Measurements from ENCODE around the gene FHL5.
"Not testable (repeated sequence)": the region's sequence is repeated elsewhere in the genome, so short reads cannot be mapped to it uniquely, and the experiment has no call there.

The FHL5 gene

GRCh38 chr6:96610019-96610418, 47.1 kb downstream of the FHL5 start:
- no peak for DNase-seq (ENCODE audit: low read depth in 2 of 2)

DNA sequence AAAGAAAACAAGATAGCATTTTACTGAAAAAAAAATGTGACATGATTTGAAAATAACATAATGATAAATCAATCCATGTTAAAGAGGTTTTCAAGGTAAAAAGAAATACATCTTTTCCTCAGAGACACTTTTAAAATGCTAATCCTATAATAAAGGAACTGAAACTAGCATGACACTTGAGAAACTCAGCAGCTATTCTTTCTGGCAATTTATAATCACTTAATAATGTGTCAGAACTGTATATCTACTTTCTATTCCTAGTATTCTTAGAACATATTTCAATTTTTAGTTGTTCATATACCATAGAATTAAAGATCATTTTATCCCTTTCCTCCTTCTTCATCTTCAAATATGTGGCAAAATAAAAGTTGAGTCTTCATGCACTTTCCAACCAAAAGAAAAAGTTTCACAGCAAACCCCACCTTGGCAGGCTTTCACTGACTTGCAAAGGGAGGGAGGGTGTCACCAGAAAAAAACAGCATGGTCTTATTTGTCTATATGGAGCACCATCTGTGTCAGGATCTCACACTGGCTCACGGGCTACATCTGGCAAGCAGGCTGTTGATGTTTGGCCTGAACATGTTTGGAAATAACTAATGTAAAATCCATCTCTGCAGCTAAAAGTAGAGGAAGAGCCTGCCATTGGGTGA, 48.5 kb downstream of the FHL5 start:
- no peak for DNase-seq (ENCODE audit: low read depth in 2 of 2)

DNA sequence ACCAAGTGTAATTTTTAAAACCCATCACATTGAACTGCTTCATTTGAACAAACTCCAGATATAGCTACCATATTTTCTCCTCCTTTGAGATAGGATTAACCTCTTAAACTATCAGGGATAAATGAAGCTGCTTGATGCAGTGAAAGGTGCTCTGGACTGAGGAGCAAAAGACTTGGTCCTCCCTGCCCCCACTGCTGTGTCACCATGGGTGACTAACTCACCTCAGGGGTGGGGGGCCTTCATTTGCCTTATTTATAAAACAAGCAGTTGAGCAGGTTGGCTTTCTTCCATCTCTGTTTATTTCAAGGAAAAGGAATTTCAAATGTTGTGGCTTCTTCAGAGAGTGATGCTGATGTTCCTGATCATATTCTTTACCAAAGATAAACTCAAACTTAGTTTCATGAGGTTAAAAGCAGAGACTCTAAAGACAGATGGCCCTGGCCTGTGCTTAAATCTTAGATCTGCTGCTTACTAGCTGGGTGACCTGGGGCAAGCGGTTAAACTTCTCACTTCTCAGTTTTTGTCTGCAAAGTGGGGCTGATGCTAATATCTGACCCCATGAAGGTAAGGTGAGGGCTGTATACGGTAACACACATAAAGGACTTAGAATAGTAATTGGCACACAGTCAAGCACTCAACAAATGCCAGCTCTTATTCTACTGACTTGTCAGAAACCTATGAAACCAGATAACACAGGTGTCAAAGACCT, 50.5 kb downstream of the FHL5 start:
- no peak for DNase-seq (ENCODE audit: low read depth in 2 of 2)

DNA sequence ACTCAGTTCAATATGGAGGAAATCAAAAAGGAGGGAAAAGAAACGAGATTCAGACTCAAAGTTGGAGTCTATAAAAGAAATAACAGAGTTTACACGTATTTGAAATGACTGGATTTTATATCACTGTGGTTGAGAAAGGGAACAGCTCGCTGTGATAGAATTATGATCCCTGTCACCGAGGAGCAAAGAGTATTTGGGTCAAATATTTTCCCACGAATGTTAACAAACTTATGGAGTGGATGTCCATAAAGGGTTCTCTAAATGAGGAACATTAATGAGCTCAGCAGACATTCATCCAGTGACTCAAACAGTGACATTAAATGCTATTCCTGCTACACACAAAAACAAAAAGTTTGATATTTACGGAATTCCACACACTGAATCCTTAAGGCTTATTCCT, 57.9 kb downstream of the FHL5 start:
- DNase-seq (ENCODE audit: low read depth in 2 of 2), result no peak

- DNase-seq (ENCODE audit: low read depth in 2 of 2), result no peak
These were observed 59.1 kb downstream of the FHL5 start for GRCh38 chr6:96621983-96622382.

- DNase-seq (ENCODE audit: low read depth in 2 of 2), result no peak
These were observed 62.0 kb downstream of the FHL5 start for GRCh38 chr6:96624957-96625356.

DNA sequence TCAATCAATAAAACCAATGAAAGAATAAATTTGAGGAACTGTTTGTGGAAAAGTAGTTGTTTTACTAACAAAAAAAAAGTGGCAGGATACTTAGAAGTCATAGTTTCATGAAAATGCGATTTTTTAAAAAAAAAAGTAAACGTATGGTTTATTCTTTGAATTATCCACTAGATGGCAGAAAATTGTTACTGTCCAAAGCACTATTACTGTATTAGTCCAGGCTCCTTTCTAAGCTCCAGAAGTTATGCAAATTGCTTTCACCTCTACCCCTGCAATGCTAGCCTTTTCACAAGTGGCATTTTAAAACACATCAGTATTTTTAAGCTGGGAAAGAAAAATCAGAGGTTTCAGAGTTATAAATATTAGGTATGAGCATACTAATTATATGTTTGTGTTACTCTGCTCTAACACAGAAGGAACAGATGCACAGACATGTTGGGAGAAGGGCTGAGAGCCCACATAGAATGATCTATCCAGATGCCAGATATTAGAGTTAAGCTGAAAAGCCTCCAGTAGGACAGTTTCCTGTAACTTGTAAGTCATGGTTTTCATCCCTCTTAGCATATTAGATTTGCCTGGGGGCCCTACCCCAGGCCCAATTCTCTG, 63.9 kb downstream of the FHL5 start:
- DNase-seq (ENCODE audit: low read depth in 2 of 2), result no peak

GRCh38 chr6:96631248-96631647, 68.3 kb downstream of the FHL5 start:
- no peak for DNase-seq (ENCODE audit: low read depth in 2 of 2)

DNA sequence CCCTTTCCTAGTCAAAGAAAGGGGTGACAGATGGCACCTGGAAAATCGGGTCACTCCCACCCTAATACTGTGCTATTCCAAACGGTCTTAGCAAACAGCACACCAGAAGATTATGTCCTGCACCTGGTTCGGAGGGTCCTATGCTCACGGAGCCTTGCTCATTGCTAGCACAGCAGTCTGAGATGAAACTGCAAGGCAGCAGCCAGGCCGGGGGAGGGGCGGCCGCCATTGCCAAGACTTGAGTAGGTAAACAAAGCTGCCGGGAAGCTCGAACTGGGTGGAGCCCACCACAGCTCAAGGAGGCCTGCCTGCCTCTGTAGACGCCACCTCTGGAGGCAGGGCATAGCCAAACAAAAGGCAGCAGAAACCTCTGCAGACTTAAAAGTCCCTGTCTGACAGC, 75.1 kb downstream of the FHL5 start:
- not testable (repeated sequence) for DNase-seq (ENCODE audit: low read depth in 2 of 2)

DNA sequence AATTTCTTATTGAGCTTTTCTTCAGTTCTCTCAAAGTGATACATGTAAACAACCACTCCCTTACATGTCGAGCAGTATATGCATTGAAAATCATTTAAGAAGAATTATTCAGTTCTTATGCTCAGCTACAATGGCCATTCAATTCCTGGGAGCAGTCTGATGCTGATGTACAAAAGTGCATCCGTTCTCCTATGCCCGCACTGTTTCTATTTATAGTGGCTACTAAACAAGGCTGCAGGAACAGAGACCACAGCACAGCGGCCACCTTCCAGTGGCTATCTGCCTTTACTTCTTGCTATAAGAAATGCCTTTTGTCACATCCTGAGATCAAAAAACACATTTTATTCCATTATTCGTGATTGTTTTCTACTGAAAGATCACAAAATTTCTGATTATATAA, 82.2 kb downstream of the FHL5 start:
- no peak for DNase-seq (ENCODE audit: low read depth in 2 of 2)

DNA sequence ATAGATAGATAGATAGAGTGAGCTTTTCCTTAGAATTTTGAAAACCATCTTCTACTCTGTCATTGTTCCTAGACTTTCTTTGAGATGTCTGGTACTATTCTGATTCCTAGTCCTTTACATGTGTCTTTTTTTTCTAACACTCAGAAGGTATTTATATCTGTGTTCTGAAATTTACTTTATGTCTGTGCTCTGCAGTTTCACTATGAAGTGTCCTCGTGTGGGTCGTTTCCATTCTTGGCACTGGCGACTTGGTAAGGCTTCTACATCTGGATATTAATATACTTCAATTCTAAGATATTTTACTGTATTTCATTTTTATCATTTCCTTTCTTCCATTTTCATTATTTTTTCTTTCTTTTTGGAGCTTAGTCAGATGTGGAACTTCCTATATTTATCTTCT, 87.0 kb downstream of the FHL5 start:
- DNase-seq (ENCODE audit: low read depth in 2 of 2), result no peak

- no peak for DNase-seq (ENCODE audit: low read depth in 2 of 2)
These were observed 88.9 kb downstream of the FHL5 start for GRCh38 chr6:96651816-96652215.

- DNase-seq (ENCODE audit: low read depth in 2 of 2), result no peak
These were observed 89.6 kb downstream of the FHL5 start for GRCh38 chr6:96652552-96652951.

GRCh38 chr6:96653181-96653580, 90.3 kb downstream of the FHL5 start:
- DNase-seq (ENCODE audit: low read depth in 2 of 2), result no peak

DNA sequence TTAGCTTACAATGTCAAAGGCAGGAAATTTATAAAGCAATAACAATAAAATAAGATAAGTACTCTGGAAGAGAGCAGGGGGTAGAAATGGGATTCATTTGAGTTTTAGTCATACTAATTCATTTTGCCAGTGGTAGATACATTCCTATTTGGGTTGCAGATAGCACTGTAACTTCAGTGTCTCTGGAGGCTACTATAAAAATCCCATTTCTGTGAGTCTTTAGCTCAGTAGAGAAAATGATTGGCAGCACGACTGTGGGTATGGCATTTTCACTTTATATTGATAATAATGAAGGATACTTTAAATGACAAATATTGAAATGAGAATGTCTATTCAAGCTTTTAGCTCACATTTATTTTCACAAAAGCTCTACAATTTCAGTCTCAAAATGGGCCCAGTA, 93.6 kb downstream of the FHL5 start:
- DNase-seq (ENCODE audit: low read depth in 2 of 2), result no peak

- no peak for DNase-seq (ENCODE audit: low read depth in 2 of 2)
These were observed 94.4 kb downstream of the FHL5 start for GRCh38 chr6:96657344-96657743.

DNA sequence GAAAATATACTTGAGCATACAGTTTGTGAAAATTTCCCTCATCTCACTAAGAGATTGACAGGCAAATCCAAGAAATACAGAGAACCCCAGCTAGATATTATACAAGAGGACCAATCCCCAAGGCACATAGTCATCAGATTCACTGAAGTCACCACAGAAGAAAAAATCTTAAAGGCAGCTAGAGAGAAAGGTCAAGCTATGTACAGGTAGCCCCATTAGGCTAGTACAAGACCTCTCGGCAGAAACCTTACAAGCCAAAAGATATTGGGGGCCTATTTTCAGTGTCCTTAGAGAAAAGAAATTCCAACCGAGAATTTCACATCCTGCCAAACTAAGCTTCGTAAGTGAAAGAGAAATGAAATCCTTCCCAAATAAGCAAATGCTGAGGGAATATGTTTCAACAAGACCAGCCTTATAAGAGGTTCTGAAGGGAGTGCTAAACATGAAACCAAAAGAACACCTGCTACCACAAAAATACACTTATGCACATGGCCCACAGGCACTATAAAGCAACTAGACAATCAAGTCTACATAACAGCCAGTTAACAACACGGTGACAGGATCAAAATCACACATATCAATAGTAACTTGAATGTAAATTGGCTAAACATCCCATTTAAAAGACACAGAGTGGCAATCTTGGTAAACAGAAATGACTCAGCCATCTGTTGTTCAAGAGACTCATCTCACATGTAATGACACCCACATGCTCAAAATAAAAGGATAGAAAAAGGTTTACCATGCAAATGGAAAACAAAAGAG, 96.3 kb downstream of the FHL5 start:
- no peak for DNase-seq (ENCODE audit: low read depth in 2 of 2)
